GM19438 (cell line): Measurements from ENCODE around the gene ERAP2.
A peak's percentile ranks its signal among the peaks of the same experiment; 100 is the strongest.

Source experiments
- ATAC-seq: cut with Tn5 transposase; IDR thresholded peaks from one replicate; pipeline ENCODE4 v1.9.1; 2021; ENCODE audit warnings: low read depth; ENCODE audit not compliant: unreplicated experiment

ERAP2 gene

GRCh38 chr5:96958977-96959376 lies 82.7 kb downstream of the ERAP2 start:
- ATAC-seq: no peak

- ATAC-seq: peak; percentile 56
Measured at GRCh38 chr5:96961053-96961452, 84.8 kb downstream of the ERAP2 start.

GRCh38 chr5:96962540-96962991 lies 86.3 kb downstream of the ERAP2 start:
- no peak for ATAC-seq

- ATAC-seq: no peak
Measured at GRCh38 chr5:96963267-96963666, 87.0 kb downstream of the ERAP2 start.

GRCh38 chr5:96966801-96967200 lies 90.5 kb downstream of the ERAP2 start:
- no peak for ATAC-seq

GRCh38 chr5:96967400-96967799 lies 91.1 kb downstream of the ERAP2 start:
- ATAC-seq: no peak

GRCh38 chr5:96968074-96968473 lies 91.8 kb downstream of the ERAP2 start:
- no peak for ATAC-seq

DNA sequence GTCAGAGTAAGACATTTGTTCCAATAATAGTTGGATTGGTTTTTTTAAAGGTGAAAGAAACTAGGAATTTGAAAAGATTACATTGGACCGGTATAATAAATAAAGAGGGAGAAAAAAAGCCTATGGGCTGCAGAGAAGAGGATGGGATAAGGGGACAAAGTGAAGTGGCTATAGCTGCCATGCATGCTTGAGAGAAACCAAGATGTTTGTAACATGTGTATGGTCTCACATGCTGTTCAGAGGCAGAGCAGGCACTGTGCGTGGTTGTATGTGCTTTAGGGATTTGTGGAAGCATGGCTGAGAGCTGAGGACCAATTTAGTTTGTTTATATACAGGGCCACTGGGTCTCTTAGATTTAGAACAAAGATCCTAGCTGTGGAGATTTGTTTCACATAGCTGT lies 92.3 kb downstream of the ERAP2 start:
- ATAC-seq: no peak
